Measurements from ENCODE around the gene UFL1.

GRCh38 chr6:96570053-96570452, 48.4 kb downstream of the UFL1 start:
- TF ChIP-seq POLR2A (IDR thresholded peaks at IDR 0.05; ENCODE audit: low read length) (no peak), GATA1 (IDR thresholded peaks at IDR 0.05; ENCODE audit: low read depth, low read length) (no peak)

Measured in erythroblast (primary cell).